OCI-LY1 (cell line): ENCODE measurements around the gene B3GNT5.

Experiments used
- H2AFZ ChIP-seq: fragments of 200-600 bp; sonication (generic), shearing (Covaris generic); 2 replicates; pipeline ENCODE4 v1.6.0; 2014; ENCODE audit warnings: antibody characterized with exemption, mild to moderate bottlenecking, low read length
- H3F3A ChIP-seq: fragments of 200-600 bp; sonication (generic), shearing (Covaris generic); 2 replicates; pipeline ENCODE4 v1.6.0; 2014; ENCODE audit warnings: mild to moderate bottlenecking, antibody characterized with exemption, low read length, moderate library complexity; ENCODE audit not compliant: insufficient read depth
- H3K27ac ChIP-seq: fragments of 200-600 bp; sonication (generic); 2 replicates; pipeline ENCODE4 v1.5.1; 2014; ENCODE audit warnings: low read length, mixed run types, mild to moderate bottlenecking, low read depth; ENCODE audit not compliant: poor library complexity, severe bottlenecking
- H3K27me3 ChIP-seq: fragments of 200-600 bp; sonication (generic); 2 replicates; pipeline ENCODE4 v1.6.0; 2014; ENCODE audit warnings: antibody characterized with exemption, mild to moderate bottlenecking, low read length, moderate library complexity; ENCODE audit not compliant: insufficient read depth
- H3K36me3 ChIP-seq: fragments of 200-600 bp; sonication (generic); 2 replicates; pipeline ENCODE4 v1.6.1; 2014; ENCODE audit warnings: mild to moderate bottlenecking, antibody characterized with exemption, low read length, moderate library complexity, mixed read lengths; ENCODE audit not compliant: insufficient read depth
- H3K4me1 ChIP-seq: fragments of 200-600 bp; sonication (generic); 2 replicates; pipeline ENCODE4 v1.5.1; 2014; ENCODE audit warnings: mild to moderate bottlenecking, low read length, moderate library complexity; ENCODE audit not compliant: insufficient read depth, severe bottlenecking
- H3K4me2 ChIP-seq: fragments of 200-600 bp; sonication (generic), shearing (Covaris generic); 2 replicates; pipeline ENCODE4 v1.6.1; 2014; ENCODE audit warnings: low read length
- H3K4me3 ChIP-seq: fragments of 200-600 bp; sonication (generic); 2 replicates; pipeline ENCODE4 v1.5.1; 2014; ENCODE audit warnings: low read length, low read depth, mild to moderate bottlenecking, mixed read lengths; ENCODE audit not compliant: poor library complexity, severe bottlenecking
- H3K79me2 ChIP-seq: fragments of 200-600 bp; shearing (Covaris generic); 2 replicates; pipeline ENCODE4 v1.6.1; 2016; ENCODE audit warnings: mixed run types, low read length, mixed read lengths; ENCODE audit not compliant: insufficient read depth
- H3K9ac ChIP-seq: fragments of 200-600 bp; sonication (generic), shearing (Covaris generic); 2 replicates; pipeline ENCODE4 v1.6.1; 2014; ENCODE audit warnings: mild to moderate bottlenecking, low read length, mixed read lengths
- H3K9me2 ChIP-seq: fragments of 200-600 bp; sonication (generic), shearing (Covaris generic); 2 replicates; pipeline ENCODE4 v1.6.1; 2014; ENCODE audit warnings: low read depth, mild to moderate bottlenecking, low read length, mixed read lengths
- H3K9me3 ChIP-seq: fragments of 200-600 bp; shearing (Covaris generic); 2 replicates; pipeline ENCODE4 v1.6.1; 2014; ENCODE audit warnings: low read length, mixed read lengths
- H4K20me1 ChIP-seq: fragments of 200-600 bp; sonication (generic), shearing (Covaris generic); 2 replicates; pipeline ENCODE4 v1.6.0; 2016; ENCODE audit warnings: mild to moderate bottlenecking, low read length; ENCODE audit not compliant: insufficient read depth
- EZH2 ChIP-seq: fragments of 200-600 bp; sonication (generic), shearing (Covaris generic); IDR thresholded peaks from 2 replicates; pipeline ENCODE4 v1.8.0; 2017; ENCODE audit warnings: borderline replicate concordance, mixed run types, mild to moderate bottlenecking, antibody characterized with exemption, low read length, moderate library complexity, mixed read lengths
- TF ChIP-seq, protein P1 (sequence below): fragments of 200-600 bp; sonication (generic), shearing (Covaris generic); IDR thresholded peaks from 2 replicates; pipeline ENCODE4 v1.5.1; 2017; ENCODE audit warnings: mild to moderate bottlenecking, antibody characterized with exemption, low read length, moderate library complexity, mixed read lengths

Gene B3GNT5

DNA sequence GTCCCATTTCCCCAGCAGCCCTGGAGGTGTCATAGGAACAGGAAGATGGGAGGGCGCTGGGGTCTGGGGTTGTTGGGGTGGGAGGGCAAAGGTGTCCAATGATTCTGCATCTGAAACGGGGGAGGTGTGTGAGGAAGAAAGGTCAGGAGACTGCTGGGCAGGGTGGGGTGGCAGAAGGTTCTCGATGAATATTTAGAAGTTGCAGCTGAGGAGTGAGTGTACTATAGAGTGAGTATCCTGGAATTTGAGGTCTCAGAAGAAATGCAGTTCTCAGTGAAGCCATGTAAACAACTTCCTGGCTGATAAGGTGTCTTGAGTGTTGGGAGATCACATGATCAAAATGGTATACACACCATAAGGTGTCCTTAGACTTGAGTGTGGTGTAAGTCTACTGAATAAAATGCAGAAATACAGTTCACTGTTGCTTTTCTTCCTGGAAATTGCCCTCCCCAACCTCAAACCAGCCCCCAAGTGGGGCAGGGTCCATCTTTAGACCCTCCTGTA lies 9.9 kb downstream of the B3GNT5 start:
- no peaks in the 10 kb centered on the region for H3F3A ChIP-seq
- no peak overlapping the region for H3K27ac ChIP-seq
- H2AFZ ChIP-seq: no peak overlapping the region
- H3K9me2 ChIP-seq: no peaks in the 10 kb centered on the region
- no peaks in the 10 kb centered on the region for H4K20me1 ChIP-seq
- no peak for TF ChIP-seq EZH2
- TF ChIP-seq, protein P1, sequence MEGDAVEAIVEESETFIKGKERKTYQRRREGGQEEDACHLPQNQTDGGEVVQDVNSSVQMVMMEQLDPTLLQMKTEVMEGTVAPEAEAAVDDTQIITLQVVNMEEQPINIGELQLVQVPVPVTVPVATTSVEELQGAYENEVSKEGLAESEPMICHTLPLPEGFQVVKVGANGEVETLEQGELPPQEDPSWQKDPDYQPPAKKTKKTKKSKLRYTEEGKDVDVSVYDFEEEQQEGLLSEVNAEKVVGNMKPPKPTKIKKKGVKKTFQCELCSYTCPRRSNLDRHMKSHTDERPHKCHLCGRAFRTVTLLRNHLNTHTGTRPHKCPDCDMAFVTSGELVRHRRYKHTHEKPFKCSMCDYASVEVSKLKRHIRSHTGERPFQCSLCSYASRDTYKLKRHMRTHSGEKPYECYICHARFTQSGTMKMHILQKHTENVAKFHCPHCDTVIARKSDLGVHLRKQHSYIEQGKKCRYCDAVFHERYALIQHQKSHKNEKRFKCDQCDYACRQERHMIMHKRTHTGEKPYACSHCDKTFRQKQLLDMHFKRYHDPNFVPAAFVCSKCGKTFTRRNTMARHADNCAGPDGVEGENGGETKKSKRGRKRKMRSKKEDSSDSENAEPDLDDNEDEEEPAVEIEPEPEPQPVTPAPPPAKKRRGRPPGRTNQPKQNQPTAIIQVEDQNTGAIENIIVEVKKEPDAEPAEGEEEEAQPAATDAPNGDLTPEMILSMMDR: no peak
- no peak overlapping the region for H3K9ac ChIP-seq
- H3K4me2 ChIP-seq: no peak overlapping the region
- peaks cover 9% of the 10 kb centered on the region; the same call in 1 of the 2 replicates for H3K27me3 ChIP-seq
- H3K79me2 ChIP-seq: no peaks in the 10 kb centered on the region
- H3K36me3 ChIP-seq: no peaks in the 10 kb centered on the region
- H3K4me1 ChIP-seq: no peaks in the 10 kb centered on the region
- H3K4me3 ChIP-seq: no peak overlapping the region
- H3K9me3 ChIP-seq: no peaks in the 10 kb centered on the region

DNA sequence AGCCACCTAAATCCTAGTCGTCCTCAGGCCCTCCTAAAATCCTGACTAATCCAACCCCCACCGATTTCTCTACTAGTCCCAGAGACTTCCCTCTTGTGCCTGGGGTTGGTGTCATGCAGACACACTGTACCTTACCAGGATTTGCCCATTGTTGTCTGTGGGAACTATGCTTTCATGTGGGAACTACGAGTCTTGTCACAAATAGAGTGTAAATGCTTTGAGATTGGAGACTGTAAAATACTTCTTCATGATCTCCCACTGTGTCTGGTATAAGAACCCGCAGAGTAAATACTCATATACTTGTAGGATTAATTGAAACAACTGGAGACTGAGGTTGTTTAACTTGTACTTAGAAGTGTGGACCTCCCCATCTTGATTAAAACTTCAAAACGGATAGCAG lies 11.2 kb downstream of the B3GNT5 start:
- Histone ChIP-seq H3K79me2 (no peaks in the 10 kb centered on the region), H4K20me1 (no peaks in the 10 kb centered on the region), H2AFZ (no peak overlapping the region), H3K36me3 (no peaks in the 10 kb centered on the region), H3K4me3 (no peak overlapping the region), H3F3A (no peaks in the 10 kb centered on the region), H3K9me2 (no peaks in the 10 kb centered on the region), H3K9me3 (no peaks in the 10 kb centered on the region), H3K4me2 (no peak overlapping the region), H3K4me1 (no peaks in the 10 kb centered on the region), H3K9ac (no peak overlapping the region), H3K27ac (no peak overlapping the region), H3K27me3 (peaks cover 11% of the 10 kb centered on the region; the same call in 1 of the 2 replicates)
- TF ChIP-seq, protein P1: no peak

DNA sequence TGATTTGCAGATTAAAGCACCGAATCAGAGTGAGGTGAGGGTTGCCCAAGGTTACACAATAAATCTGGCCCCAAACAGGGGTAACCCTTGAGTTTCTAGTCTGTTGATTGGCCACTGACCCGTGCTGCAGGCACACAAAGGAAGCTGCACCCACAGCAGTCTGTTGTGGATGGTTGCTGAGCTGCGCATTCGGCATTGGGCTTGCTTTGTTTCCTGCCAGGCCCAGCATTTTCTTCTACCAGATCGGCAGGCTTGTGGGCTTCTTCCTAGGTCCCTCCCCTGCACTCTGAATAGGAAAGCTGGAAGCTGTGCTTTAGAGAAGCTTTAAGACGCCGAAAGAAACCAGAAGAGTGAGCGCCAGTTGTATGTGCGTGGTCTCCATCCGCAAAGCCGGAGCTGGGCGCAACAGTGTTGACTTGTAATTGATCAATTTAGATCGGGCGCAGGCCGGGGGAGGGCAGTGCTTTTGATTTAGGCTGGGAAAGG lies 12.1 kb downstream of the B3GNT5 start:
- Histone ChIP-seq H3K4me2 (no peak overlapping the region), H3K9me3 (no peaks in the 10 kb centered on the region), H3K9me2 (no peaks in the 10 kb centered on the region), H3K9ac (no peak overlapping the region), H2AFZ (no peak overlapping the region), H3K27me3 (peaks cover 5% of the 10 kb centered on the region; the same call in 1 of the 2 replicates), H3K79me2 (no peaks in the 10 kb centered on the region), H4K20me1 (no peaks in the 10 kb centered on the region), H3F3A (no peaks in the 10 kb centered on the region), H3K4me3 (no peak overlapping the region), H3K4me1 (no peaks in the 10 kb centered on the region), H3K36me3 (no peaks in the 10 kb centered on the region), H3K27ac (no peak overlapping the region)
- TF ChIP-seq EZH2: no peak
- TF ChIP-seq, protein P1: no peak
